Measurements from ENCODE around the gene FOXO6.

Gene FOXO6

GRCh38 chr1:41325801-41326200, 35.4 kb upstream of the FOXO6 start:
- TF ChIP-seq CTCF (IDR thresholded peaks at IDR 0.05), result no peak

- TF ChIP-seq CTCF (IDR thresholded peaks at IDR 0.05), result no peak
Measured at GRCh38 chr1:41327383-41327999, 33.7 kb upstream of the FOXO6 start.

GRCh38 chr1:41328001-41328615, 33.1 kb upstream of the FOXO6 start:
- no peak for TF ChIP-seq CTCF (IDR thresholded peaks at IDR 0.05)

GRCh38 chr1:41328780-41329640, 32.2 kb upstream of the FOXO6 start:
- no peak for TF ChIP-seq CTCF (IDR thresholded peaks at IDR 0.05)

- no peak for TF ChIP-seq CTCF (IDR thresholded peaks at IDR 0.05)
Measured at GRCh38 chr1:41329662-41330587, 31.3 kb upstream of the FOXO6 start.

GRCh38 chr1:41330588-41331545, 30.4 kb upstream of the FOXO6 start:
- TF ChIP-seq CTCF (IDR thresholded peaks at IDR 0.05), result no peak
